8988T (cell line): Measurements from ENCODE around the gene TRIM42.

Experiments
- DNase-seq: peaks from one replicate; pipeline ENCODE4 v3.0.0; 2011

TRIM42 gene

DNA sequence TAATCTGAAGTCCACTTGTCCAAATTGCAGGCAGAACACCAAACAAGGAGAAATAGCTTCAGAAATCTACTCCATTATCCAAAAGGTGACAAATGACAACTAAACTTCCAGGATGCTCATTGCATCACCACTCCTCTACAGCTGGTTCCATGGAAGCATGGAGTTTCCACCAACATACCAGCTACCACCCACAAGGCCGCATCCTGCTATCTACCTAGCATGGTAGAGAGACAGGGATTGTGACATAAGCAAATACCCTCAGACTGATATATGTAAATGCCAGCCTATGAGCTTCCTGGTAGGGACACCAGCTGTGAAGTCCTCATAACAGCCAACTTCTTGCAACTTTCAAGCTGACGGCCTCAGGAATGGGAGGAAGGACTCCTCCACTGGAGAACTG lies at the start of gene TRIM42:
Gene TRIM42, plus strand, starts transcription at position 301 of the 400 bp plus-strand sequence. CDS start 166 bp downstream, outside the sequence.
- no peak for DNase-seq

DNA sequence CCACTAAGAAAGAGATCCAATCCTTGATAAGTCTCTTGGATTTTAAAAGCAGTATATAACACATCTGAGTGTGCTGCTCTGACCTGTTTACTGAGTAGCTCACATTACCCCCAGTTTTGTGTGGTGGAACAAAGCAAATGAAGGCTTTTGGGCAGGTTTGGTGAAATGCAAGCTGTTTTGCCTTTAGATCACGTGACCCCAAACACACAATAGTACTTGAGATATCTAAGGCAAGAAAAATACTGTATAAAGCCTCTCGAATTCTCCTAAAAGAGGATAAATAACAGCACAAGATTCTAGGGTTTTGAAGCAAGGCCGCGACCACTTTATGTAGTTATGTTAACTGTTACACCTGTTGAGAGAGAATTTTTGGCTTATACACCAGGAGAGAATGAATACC lies 49.3 kb upstream of the TRIM42 start:
- no peak for DNase-seq

DNA sequence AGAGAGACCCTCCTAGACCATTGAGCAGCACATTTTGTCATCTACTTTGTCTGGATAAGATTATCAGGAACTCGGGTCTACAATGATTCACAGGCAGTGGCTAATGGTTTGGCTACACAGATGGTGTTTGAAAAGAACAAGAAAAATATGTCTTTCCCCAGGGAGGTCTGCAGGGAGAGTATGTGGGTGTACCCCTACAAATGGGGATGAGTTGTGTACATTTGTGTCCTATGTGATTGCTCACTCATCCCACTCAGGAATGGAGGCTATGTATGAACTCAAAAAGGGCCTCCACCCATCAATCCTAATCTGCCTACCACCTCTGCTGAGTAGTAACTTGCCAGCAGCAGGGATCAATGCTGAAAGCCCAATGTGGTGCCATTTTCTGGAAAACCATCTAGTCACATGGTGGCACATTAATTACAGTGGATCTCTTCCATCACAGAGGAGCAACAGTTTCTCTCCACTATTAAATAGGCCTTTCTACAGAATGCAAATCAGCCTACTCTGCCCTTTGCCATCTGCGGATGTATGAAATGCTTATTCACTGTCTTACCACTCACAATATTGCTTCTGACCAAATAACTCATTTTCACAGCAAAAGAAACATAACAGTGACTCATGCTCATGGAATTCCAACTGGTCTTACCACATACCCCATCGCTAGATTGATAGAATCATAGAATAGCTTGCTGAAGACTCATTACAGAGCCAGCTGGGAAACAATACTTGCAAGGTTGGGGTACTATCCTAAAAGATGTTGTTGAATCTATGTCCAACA lies 48.3 kb upstream of the TRIM42 start:
- DNase-seq, result no peak

DNA sequence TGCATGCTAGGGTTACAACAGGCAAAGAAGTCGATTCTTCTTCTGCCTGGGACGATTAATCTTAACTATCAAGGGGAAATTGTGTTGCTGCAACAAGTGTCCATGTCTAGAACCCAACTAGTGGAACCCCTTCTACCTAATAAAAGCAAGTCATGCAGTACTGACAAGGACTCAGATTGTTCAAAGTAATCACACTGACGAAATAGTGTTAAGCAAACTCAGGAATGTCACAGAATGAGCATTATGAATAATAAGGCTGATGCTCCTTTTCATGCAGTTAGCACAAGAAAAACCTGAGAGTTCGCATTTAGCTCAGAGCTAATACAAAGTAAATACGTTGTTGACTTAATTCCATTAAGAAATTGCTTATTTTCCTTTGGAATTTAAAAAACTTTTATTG lies 47.5 kb upstream of the TRIM42 start:
- no peak for DNase-seq

DNA sequence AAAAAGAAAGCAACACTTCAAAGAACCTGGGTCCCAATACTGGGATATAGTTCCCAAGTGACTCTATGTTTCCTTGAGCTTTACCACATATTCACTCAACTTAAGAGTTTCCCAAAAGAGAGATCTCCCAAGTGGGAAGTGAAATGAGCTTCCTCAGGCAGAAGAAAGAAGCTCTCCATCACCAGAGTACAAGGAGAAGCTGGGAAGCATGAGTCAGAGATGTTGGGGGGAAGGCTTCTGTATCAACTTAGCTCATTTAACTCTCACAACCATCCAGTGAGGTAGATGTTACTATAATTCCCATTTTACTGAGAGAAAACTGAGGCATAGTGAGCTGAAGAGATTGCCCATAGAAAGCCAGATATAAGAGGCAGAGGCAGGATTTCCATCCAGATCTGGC lies 47.0 kb upstream of the TRIM42 start:
- DNase-seq, result no peak

DNA sequence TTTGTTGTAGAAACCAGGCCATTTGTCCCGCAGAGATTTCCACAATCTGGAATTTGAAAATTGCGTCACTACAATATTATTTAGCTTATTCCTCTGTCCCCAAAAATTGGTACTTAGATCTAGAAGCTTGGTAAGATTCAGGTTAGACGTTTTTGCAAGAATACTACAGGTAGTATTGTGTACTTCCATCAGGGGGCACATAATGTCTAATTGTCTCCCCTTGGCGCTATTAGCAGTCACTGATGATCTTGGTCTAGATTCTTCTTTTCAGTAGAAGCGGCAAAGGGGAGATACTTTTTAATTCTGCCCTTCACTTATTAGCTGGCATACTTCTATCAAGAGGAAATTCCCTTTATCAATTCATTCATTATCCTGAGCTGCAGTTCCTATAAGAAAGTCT lies 42.6 kb upstream of the TRIM42 start:
- no peak for DNase-seq

DNA sequence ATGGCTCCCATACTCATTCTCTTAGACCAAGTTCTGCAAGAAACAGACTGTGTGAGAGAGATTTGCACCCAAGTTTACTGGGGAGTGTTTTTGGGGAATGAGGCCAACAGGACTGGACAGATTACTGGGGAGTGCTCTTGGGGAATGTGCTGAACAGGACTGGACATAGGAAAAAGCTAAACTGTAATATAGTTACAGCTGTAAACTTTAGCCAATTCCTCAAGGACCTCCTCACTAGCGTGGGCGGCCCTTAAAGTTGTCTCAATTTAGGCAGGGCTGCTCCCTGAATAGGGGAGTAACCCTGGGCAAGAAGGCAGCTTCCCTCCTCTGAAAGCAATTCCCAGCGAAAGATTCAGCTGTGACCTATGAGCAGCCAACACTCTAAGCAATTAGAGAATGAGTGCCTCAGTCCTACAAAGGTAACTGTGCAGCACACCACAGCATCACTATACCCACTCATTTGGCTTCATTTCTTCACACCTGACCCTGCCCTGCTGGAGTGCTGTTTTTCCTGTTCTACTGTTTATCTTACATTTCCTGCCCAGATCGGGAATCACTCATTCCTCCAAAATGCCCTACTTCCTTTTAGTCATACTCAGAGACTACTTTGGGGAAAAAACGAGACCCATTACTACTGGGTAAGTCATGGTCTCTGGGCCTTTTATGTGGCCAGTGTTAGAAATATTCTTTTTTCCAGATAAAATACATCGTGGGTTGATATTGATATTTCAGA lies 41.3 kb upstream of the TRIM42 start:
- no peak for DNase-seq

DNA sequence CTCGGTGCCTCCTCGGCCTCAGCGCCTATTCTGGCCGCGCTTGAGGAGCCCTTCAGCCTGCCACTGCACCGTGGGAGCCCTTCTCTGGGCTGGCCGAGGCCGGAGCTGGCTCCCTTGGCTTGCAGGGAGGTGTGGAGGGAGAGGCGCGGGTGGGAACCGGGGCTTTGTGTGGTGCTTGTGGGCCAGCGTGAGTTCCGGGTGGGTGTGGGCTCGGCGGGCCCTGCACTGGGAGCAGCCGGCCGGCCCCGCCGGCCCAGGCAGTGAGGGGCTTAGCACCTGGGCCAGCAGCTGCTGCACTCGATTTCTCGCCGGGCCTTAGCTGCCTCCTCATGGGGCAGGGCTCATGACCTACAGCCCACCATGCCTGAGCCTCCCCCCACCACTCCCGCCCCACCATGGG lies 26.6 kb upstream of the TRIM42 start:
- no peak for DNase-seq

DNA sequence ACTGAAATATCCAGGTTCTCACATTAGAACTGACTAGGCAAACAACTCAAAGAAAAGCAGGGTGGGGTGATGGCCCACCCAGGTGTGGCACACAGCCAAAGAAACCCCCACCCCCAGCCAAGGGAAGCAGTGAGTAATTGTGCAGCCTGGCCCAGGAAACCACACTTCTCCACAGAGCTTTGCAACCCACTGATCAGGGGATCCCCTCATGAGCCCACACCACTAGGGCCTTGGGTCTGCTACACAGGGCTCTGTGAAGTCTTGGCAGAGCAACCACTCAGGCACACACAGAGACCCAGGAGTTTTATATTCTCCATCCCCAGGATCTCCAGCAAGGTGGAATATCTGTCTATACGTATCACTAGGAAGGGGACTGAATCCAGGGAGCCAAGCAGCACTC lies 22.2 kb upstream of the TRIM42 start:
- DNase-seq, result no peak

DNA sequence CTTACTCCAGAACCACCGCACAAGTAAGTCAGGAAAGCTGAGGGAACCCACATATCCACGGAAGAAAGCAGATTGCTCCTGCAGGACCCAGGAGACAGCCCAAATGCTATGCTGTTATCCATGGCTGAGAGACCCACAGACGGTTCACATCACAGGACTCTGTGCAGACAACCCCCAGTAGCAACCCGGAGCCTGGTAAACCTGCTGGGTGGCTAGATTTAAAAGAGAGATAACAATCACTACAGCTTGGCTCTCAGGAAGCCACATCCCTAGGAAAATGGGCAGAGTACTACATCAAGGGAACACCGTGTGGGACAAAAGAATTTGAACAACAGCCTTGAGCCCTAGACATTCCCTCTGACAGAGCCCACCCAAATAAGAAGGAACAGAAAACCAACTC lies 13.8 kb upstream of the TRIM42 start:
- no peak for DNase-seq

DNA sequence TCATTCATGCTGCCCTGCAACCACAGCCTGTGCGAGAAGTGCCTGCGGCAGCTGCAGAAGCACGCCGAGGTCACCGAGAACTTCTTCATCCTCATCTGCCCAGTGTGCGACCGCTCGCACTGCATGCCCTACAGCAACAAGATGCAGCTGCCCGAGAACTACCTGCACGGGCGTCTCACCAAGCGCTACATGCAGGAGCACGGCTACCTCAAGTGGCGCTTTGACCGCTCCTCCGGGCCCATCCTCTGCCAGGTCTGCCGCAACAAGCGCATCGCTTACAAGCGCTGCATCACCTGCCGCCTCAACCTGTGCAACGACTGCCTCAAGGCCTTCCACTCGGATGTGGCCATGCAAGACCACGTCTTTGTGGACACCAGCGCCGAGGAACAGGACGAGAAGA lies 4.7 kb downstream of the TRIM42 start:
- DNase-seq, result no peak

DNA sequence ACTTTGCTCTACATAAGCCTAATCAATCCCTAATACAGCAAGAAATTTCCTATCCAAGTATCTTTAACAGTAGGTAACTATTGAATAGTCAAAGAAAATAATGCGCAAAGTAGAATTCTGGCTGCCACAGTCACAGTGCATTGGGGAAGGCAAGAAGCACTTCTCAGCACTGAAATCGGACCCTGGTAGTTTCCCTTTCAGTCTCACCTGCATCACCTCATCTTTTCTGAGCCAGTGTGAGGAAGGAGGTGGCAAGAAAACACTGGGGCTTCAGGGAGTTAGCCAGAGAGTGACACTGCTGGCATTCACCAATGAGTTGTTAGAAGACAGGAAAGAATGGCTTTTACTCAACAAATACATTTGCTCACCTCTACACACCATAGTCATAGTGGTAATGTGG lies 8.3 kb downstream of the TRIM42 start:
- DNase-seq, result no peak

DNA sequence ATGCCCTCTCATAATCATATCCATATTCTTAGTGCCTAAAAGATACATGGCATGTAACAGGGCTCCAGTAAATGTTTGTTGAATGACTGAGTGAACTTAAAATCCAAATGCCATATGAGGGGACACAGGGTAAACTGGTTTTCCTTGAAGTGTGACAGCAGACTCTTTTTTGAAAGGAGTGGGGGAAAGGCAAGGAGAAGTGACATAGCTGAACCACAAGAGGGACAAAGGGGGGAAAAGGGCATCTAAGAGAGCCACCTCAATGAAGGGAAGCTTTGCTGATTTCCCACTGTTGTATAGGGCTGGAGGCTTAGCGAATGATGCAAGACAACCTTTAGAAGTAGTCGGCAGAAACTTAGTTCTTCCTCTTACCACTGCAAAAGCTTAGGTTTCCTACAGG lies 9.1 kb downstream of the TRIM42 start:
- DNase-seq, result no peak

DNA sequence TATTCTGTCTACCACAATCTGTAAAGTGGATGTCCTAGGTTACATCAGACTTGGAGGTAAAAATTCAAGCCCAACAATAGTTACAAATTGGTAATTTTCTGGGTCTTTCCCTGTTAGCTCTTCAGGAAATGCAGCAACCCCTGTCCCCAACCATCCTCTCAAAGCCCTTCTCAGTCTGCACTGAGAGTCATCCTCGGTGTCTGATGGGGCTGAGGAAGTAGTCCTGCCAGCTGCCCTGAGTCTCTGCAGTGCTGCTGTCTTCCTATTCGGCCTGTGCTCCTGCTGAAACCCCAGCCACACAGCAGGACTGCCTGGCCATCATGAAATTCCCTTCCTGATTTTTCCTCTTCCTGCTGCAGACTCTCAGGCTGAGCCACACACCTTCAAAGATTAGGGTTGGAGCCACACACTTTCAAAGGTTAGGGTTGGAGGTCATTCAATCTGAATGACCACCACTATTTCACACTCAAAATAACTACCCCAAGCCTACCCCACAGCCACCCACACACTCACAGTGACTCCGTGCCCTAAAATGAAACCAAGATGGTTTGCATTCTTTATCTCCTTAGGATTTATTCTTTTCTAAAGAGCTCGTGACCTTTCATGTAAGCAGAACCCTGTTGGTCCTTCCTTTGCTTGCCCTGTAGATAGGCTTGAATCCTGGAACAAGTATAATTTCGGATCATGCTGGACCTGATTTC lies 17.6 kb downstream of the TRIM42 start:
- DNase-seq, result no peak

DNA sequence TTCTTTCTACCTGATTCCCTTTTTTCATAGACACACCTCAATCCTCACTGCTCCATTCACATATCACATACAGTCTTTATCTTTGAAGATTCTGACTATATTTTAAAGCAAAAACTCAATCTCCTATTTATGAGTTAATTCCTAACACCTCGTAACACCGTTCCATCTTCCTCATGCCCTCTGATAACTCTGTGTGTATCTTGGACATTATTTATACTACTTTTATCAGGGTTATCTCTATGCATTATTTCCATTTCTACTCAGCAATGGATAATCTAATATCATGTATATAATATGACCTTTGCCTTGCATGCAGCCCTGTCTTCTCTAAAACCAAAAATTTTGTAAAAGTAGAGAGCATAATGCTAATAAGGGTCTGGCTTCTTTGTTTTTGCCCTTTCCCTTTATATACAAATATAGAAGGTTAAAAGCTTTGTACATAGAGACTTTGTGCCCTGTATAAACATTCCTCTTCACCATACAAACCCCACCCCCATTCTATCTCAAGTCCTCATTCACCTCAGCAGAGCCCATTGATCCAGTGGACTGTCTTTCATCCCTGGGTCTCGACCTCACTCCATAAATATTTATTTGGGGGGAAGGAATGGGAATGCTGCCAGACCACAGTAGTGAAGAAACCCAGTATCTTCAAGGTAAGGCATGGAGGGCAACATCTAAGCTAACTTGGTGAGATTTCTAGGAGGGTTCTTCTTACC lies 21.8 kb downstream of the TRIM42 start:
- DNase-seq, result no peak

DNA sequence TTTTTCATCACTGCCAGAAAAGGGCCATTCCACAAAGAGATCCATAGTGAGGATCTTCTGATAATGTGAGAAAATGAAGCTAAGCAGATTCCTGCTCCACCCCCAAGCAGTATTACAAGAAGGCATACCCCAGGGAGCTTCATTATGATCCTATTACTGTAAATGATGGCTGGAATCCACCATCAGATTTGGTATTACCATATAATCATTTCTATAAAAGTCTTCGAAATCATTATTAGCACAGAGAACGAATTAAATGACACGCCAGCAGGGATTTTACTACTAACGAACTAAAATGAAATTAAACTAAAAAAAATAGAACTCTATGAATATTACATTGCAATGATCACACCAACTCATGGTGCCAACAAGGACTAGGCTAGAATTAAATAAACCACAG lies 24.4 kb downstream of the TRIM42 start:
- DNase-seq, result no peak

DNA sequence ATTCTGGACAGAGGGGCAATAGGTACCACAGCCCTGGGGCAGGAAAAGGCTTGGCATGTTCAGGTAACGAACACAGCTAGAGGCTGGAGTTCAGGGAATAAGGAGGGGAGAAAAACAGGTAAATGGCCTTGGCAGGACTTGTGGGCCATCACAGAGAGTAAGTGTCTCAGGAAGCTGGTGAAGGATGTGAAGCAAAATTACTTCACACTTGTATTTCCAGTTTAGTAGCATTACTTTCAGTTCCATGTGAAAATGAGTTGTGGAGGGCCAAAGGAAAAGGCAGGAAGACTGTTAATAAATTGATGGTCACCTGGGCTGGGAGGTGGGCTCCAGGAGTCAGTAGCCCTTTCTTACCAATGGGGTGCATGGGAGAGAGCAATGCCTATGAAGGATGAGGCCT lies 25.6 kb downstream of the TRIM42 start:
- no peak for DNase-seq

DNA sequence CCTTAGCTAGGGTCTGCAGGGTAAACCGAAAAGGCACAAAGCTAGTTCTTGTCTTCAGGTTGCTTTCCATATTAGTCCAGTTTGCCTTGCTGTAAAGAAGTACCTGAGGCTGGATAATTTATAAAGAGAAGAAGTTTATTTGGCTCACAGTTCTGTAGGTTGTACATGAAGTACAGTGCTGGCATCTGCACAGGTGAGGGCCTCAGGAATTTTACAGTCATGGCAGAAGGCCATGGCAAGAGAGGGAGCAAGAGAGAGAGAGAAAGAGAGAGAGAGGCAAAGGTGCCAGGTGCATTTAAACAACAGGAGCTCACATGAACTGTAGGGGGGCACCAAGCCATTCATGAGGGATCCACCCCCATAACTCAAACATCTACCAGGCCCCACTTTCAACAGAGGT lies 26.9 kb downstream of the TRIM42 start:
- no peak for DNase-seq

DNA sequence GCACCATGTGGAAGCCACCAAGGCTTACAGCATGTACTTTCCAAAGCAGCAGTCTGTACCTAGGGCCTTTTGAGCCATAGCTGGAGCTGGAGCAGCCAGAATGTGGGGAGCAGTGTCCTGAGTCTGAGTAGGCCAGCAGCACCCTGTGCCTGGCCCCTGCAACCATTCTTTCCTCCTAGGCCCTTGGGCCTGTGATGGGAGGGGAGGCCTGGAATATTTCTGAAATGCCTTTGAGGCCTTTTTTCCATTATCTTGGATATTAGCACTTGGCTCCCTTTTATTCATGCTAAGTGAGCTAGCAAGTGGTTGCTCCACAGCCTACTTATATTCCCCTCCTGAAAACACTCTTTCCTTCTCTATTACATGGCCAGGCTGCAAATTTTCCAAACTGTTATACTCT lies 28.1 kb downstream of the TRIM42 start:
- DNase-seq, result no peak

DNA sequence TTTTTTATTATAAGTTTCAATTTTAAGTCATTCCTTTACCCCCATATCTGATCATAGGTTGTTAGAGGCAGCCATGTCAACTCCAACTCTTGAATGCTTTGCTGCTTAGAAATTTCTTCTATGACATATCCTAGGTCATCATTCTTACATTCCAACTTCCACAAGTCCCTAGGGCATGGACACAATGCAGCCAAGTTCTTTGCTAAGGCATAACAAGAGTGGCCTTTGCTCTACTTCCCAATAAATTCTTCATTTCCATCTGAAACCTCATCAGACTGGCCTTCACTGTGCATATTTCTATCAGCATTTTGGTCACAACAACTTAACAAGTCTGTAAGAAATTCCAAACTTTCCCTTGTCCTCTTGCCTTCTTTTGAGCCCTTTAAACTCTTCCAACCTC lies 28.5 kb downstream of the TRIM42 start:
- no peak for DNase-seq

DNA sequence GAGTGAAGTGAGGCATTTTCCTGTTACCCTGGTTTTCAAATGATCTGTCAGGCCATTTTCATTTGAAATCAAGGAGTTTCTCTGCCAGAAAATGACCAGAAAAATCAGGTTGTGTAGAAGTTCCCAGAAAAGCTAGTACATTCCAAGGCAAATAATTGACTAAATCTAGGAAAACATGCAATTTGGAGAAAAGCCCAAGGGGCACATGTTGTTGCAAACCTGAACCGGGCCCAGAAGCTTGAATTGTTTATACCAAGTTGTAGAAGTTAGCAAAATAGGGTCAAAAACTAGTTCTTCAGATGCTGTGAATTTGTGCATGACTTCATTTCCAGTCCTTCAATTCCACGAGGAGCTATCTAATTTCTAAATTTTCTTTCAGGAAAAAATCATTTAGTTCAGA lies 31.0 kb downstream of the TRIM42 start:
- no peak for DNase-seq

DNA sequence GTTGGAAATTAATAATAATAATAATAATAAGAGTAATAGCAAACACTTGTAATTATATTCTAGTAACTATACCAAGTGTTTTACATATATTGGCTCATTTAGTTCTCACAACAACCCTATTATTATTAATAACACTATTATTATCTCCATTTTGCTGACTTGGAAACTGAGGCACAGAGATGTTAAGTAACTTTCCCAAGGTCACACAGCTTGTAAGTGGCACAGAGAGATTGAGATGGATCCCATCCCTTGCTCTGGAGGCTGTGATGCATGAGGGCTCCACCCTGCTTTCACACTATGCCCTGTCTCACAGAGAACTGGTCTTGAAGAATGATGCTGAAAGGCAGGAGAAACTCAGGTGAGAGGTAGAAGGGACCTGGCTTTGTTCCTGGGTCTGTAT lies 31.9 kb downstream of the TRIM42 start:
- no peak for DNase-seq

DNA sequence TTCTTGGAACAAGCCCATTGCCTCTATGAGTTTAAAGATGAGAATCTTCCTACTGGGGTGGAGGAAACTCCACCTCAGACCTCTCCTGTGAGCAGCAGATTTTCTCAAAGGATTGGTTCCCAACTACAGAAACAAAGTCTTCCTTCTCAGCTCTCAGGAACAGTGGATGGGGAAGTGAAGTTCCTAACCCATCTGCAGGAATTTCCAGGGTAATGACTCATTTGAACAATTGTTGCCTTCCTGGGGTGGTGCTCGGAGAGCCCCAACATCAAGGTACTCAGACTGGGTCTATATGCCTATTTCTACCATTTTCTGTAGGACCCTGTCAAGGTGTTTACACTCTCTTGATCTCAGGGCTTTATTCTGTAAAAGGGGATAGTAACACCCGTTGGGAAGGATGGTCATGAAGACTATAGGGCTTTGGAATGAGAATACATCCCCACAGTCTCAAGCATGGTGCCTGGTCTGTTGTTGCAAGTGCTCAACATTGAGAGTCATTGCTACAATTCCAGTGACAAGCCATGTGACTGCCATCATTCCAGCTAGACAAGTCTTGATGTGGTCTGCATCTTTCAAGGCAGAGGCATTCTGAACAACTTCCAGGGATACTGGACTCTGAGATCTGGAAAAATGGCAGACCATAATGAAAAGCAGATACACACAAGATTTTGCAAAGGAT lies 33.0 kb downstream of the TRIM42 start:
- no peak for DNase-seq
